ENCODE results near the gene HS3ST2. TPM values are rescaled to one million over a fixed set of nuclear protein-coding genes. Genes with fewer than 3 reads are reported as not detected.
"Not testable (repeated sequence)": the region's sequence is repeated elsewhere in the genome, so short reads cannot be mapped to it uniquely, and the experiment has no call there.

The HS3ST2 gene
- total and polyA plus RNA-seq, 9 donors = 0.31 to 28.9 (median 0.83) TPM; not detected in 3

DNA sequence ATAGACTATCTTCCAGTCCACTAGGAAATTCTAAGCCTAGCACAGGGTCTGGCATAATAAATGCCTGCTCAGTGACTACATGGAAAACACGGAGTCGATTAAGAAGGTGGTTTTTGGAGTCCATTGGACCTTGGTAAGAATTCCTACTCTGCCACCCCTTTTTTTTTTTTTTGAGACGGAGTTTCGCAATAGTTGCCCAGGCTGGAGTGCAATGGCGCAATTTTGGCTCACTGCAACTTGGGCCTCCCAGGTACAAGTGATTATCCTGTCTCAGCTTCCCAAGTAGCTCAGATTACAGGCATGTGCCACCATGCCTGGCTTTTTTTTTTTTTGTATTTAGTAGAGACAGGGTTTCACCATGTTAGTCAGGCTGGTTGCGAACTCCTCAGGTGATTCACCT is 123.2 kb downstream of the HS3ST2 start:
- H3K27me3 ChIP-seq = no peaks in the 10 kb centered on the region
- H3K4me3 ChIP-seq = no peak overlapping the region
- TF ChIP-seq, protein P1, sequence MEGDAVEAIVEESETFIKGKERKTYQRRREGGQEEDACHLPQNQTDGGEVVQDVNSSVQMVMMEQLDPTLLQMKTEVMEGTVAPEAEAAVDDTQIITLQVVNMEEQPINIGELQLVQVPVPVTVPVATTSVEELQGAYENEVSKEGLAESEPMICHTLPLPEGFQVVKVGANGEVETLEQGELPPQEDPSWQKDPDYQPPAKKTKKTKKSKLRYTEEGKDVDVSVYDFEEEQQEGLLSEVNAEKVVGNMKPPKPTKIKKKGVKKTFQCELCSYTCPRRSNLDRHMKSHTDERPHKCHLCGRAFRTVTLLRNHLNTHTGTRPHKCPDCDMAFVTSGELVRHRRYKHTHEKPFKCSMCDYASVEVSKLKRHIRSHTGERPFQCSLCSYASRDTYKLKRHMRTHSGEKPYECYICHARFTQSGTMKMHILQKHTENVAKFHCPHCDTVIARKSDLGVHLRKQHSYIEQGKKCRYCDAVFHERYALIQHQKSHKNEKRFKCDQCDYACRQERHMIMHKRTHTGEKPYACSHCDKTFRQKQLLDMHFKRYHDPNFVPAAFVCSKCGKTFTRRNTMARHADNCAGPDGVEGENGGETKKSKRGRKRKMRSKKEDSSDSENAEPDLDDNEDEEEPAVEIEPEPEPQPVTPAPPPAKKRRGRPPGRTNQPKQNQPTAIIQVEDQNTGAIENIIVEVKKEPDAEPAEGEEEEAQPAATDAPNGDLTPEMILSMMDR (IDR thresholded peaks at IDR 0.05) = no peak
- TF ChIP-seq EP300 (IDR thresholded peaks at IDR 0.05) (no peak), POLR2A (IDR thresholded peaks at IDR 0.05) (no peak)
- no peak overlapping the region for H3K27ac ChIP-seq
- 73 to 83% (median 77%) methylated on average over 6 of the region's 6 CpGs for WGBS, 3 donors
- H3K4me1 ChIP-seq (ENCODE audit: insufficient read depth) = no peaks in the 10 kb centered on the region
- DNase-seq = no peak
- H3K36me3 ChIP-seq = no peaks in the 10 kb centered on the region
- H3K9me3 ChIP-seq = no peaks in the 10 kb centered on the region
- intact Hi-C loops (cut with DNase I) = loop anchor here in 1 of 4 donors (10.0 kb wide), 1 partner anchor 58 kb away; no protein-coding TSS in a partner anchor

GRCh38 chr16:22938647-22939046 is 124.7 kb downstream of the HS3ST2 start:
- Histone ChIP-seq H3K4me3 (no peak overlapping the region), H3K27ac (no peak overlapping the region), H3K36me3 (no peaks in the 10 kb centered on the region), H3K4me1 (ENCODE audit: insufficient read depth) (no peaks in the 10 kb centered on the region), H3K9me3 (no peaks in the 10 kb centered on the region), H3K27me3 (no peaks in the 10 kb centered on the region)
- DNase-seq = no peak
- TF ChIP-seq POLR2A (IDR thresholded peaks at IDR 0.05) = no peak
- intact Hi-C loops (cut with DNase I) = loop anchor here in 1 of 4 donors (10.0 kb wide), 1 partner anchor 56 kb away; no protein-coding TSS in a partner anchor
- WGBS, 3 donors = 52 to 87% (median 54%) methylated on average over 1 of the region's 1 CpG

DNA sequence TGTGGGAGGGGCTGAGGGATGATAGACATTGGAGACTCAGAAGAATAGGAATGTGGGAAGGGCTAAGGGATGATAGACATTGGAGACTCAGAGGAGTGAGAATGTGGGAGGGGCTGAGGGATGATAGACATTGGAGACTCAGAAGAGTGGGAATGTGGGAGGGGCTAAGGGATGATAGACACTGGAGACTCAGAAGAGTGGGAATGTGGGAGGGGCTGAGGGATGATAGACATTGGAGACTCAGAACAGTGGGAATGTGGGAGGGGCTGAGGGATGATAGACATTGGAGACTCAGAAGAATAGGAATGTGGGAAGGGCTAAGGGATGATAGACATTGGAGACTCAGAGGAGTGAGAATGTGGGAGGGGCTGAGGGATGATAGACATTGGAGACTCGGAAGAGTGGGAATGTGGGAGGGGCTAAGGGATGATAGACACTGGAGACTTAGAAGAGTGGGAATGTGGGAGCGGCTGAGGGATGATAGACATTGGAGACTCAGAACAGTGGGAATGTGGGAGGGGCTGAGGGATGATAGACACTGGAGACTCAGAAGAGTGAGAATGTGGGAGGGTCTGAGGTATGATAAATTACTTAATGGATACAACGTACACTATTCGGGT is 125.9 kb downstream of the HS3ST2 start:
- not testable (repeated sequence) for H3K9me3 ChIP-seq; DNase-seq; H3K36me3 ChIP-seq; H3K4me3 ChIP-seq; H3K4me1 ChIP-seq (ENCODE audit: insufficient read depth); H3K27me3 ChIP-seq; H3K27ac ChIP-seq
- intact Hi-C loops (cut with DNase I) = loop anchor here in 1 of 4 donors (10.0 kb wide), 1 partner anchor 55 kb away; no protein-coding TSS in a partner anchor
- 43 to 55% (median 45%) methylated on average over 4 of the region's 4 CpGs for WGBS, 3 donors

DNA sequence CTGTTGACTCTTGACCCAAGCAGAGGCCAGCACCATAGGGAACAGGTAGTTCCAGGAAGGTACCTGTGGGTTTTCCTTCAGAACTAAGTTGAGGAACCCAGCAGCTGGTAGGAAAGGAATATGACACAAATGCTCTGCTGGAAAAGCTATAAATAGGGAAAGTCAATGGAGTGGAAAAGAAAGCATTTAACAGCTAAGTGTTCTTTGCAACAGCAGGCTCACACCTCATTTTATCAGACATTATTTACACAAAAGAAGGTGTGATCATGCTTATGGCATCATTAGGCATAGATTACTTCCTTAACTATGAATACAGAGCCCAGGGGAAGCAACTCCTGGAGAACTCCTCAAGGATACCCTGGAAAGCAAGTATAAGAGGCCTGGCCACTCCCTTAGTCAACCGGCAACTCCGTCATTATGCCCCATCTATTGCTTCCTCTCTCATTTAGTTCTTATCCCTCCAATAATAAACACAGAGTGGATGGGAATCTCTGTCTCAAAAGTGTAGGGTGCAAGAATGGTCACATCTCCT is 128.1 kb downstream of the HS3ST2 start:
- TF ChIP-seq POLR2A (IDR thresholded peaks at IDR 0.05) = no peak
- H3K4me3 ChIP-seq = no peak overlapping the region
- H3K27me3 ChIP-seq = no peaks in the 10 kb centered on the region
- intact Hi-C loops (cut with DNase I) = no loop called here
- H3K4me1 ChIP-seq (ENCODE audit: insufficient read depth) = no peaks in the 10 kb centered on the region
- H3K27ac ChIP-seq = no peak overlapping the region
- no peaks in the 10 kb centered on the region for H3K36me3 ChIP-seq
- WGBS, 3 donors = 88 to 100% (median 90%) methylated on average over 2 of the region's 2 CpGs
- no peaks in the 10 kb centered on the region for H3K9me3 ChIP-seq
- no peak for DNase-seq

- DNase-seq = no peak
- no peaks in the 10 kb centered on the region for H3K9me3 ChIP-seq
- no peaks in the 10 kb centered on the region for H3K4me1 ChIP-seq (ENCODE audit: insufficient read depth)
- TF ChIP-seq, protein P1 (IDR thresholded peaks at IDR 0.05) = no peak
- TF ChIP-seq POLR2A (IDR thresholded peaks at IDR 0.05) (no peak), EP300 (IDR thresholded peaks at IDR 0.05) (no peak)
- H3K27me3 ChIP-seq = no peaks in the 10 kb centered on the region
- H3K36me3 ChIP-seq = no peaks in the 10 kb centered on the region
- H3K4me3 ChIP-seq = no peak overlapping the region
- 16 to 21% (median 17%) methylated on average over 1 of the region's 1 CpG for WGBS, 3 donors
- H3K27ac ChIP-seq = no peak overlapping the region
- intact Hi-C loops (cut with DNase I) = no loop called here
Measured at GRCh38 chr16:22942811-22943210, 128.8 kb downstream of the HS3ST2 start.

DNA sequence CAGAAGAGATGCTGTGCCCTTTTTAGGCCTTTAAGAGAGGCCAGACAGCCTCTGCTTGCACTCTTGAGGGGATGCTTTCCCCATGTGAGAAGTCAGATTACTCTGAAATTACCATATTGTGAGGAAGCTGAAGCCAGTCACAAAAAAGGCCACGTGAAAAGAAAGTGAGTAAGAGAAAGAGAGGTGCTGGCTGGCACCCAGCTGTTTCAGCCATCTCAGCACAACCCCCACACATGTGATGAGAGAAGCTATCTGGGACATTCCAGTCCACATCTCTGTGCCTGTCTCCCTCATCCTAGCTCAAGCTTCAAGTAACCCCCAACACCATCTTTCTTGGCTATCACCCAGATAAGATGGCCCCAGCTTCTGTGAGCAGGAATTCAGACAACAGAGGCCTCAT is 131.4 kb downstream of the HS3ST2 start:
- Histone ChIP-seq H3K36me3 (no peaks in the 10 kb centered on the region), H3K9me3 (no peaks in the 10 kb centered on the region), H3K4me3 (no peak overlapping the region), H3K27ac (no peak overlapping the region), H3K27me3 (no peaks in the 10 kb centered on the region), H3K4me1 (ENCODE audit: insufficient read depth) (no peaks in the 10 kb centered on the region)
- intact Hi-C loops (cut with DNase I) = no loop called here
- WGBS, 3 donors = 8 to 15% (median 13%) methylated on average over 1 of the region's 1 CpG
- no peak for TF ChIP-seq EP300 (IDR thresholded peaks at IDR 0.05)
- TF ChIP-seq POLR2A (IDR thresholded peaks at IDR 0.05) = no peak
- TF ChIP-seq, protein P1 (IDR thresholded peaks at IDR 0.05) = no peak
- no peak for DNase-seq
